Activated CD4-positive, CD25-positive, alpha-beta regulatory T cell (primary cell): Measurements from ENCODE around the gene SULT1B1.

ENCODE experiments used
- DNase-seq, 4 experiments: peaks; one replicate each; lab custom pipeline; 2025; lab: John Stamatoyannopoulos, UW

Gene SULT1B1

DNA sequence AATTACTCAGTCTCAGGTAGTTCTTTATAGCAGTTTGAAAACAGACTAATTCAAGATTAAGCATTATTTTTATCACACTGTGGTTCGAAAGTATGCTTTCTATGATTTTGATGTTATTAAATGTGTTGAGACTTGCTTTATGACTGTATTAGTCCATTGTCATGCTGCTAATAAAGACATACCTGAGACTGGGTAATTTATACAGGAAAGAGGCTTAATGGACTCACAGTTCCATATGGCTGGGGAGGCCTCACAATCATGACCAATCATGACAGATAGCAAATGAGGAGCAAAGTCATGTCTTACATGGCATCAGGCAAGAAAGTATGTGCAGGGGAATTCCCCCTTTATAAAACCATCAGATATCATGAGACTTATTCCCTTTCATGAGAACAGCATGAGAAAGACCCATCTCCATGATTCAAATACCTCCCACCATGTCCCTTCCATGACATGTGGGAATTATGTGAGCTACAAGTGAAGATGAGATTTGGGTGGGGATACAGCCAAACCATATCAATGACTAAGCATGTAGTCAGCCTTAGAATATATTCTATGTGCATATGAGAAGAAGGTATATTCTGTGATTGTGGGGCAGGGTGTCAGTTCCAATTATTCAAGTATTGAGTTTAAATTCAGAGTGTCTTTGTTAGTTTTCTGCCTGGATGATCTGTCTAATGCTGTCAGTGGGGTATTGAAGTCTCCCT lies 62.7 kb downstream of the SULT1B1 start:
- DNase-seq = no peak

DNA sequence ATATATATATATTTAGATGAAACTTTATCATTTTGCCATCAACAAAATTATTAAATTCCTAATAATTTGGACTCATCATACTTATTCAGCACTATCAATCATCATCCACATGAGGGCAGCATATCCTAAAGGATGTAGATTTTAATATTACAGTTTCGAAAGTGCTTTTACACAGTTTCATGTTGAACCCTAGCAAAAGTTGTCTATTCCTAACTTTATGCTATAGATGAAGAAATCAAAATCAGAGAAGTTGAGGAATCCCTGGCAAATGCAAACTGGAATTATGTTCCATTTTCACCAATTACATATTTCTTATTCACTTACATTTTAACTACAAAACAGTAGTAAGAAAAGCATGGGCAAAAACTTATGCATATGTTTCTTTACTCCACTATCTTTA lies 70.8 kb downstream of the SULT1B1 start:
- DNase-seq = no peak

GRCh38 chr4:69684804-69685203 lies 75.6 kb downstream of the SULT1B1 start:
- no peak for DNase-seq
